ENCODE results near the gene HUS1.

GRCh38 chr7:47952224-47952623 is 27.2 kb downstream of the HUS1 start:
- TF ChIP-seq CTCF (conservative IDR thresholded peaks at IDR 0.05), result no peak
- TF ChIP-seq ZFX (IDR thresholded peaks at IDR 0.05), result no peak
